Hepatocyte (in vitro differentiated cells): ENCODE results near the gene TMEM232. TPM values are rescaled to one million over a fixed set of nuclear protein-coding genes. Genes with fewer than 3 reads are reported as not detected.
"Not testable (repeated sequence)": the region's sequence is repeated elsewhere in the genome, so short reads cannot be mapped to it uniquely, and the experiment has no call there.

Experiments used
- DNase-seq: peaks from one replicate; pipeline ENCODE4 v3.0.0-alpha.2; 2016; ENCODE audit warnings: low spot score
- H2AFZ ChIP-seq: fragments of 200-600 bp; sonication (generic); 2 replicates; pipeline ENCODE4 v1.6.0; 2016; ENCODE audit warnings: antibody characterized with exemption, mild to moderate bottlenecking
- H3K27ac ChIP-seq: fragments of 200-600 bp; sonication (generic); 2 replicates; pipeline ENCODE4 v1.5.1; 2016; ENCODE audit warnings: mild to moderate bottlenecking
- H3K27me3 ChIP-seq: fragments of 200-600 bp; sonication (generic); 2 replicates; pipeline ENCODE4 v1.6.1; 2016
- H3K36me3 ChIP-seq: fragments of 200-600 bp; sonication (generic); replicated peaks from 2 replicates; pipeline ENCODE4 v1.5.1; 2016; ENCODE audit warnings: low read depth; ENCODE audit not compliant: insufficient read depth
- H3K4me1 ChIP-seq: fragments of 200-600 bp; sonication (generic); 2 replicates; pipeline ENCODE4 v1.5.1; 2016; ENCODE audit warnings: mild to moderate bottlenecking, moderate library complexity; ENCODE audit not compliant: insufficient read depth
- H3K4me2 ChIP-seq: fragments of 200-600 bp; sonication (generic); 2 replicates; pipeline ENCODE4 v1.6.0; 2016
- H3K4me3 ChIP-seq: fragments of 200-600 bp; sonication (generic); 2 replicates; pipeline ENCODE4 v1.5.1; 2016; ENCODE audit warnings: mild to moderate bottlenecking
- H3K79me2 ChIP-seq: fragments of 200-600 bp; sonication (generic); 2 replicates; pipeline ENCODE4 v1.6.0; 2017; ENCODE audit warnings: mild to moderate bottlenecking
- H3K9me2 ChIP-seq: fragments of 200-600 bp; sonication (generic); replicated peaks from 2 replicates; pipeline ENCODE4 v1.6.0; 2017; ENCODE audit warnings: mild to moderate bottlenecking; ENCODE audit not compliant: insufficient read depth
- H3K9me3 ChIP-seq: fragments of 200-600 bp; sonication (generic); 2 replicates; pipeline ENCODE4 v1.5.1; 2016; ENCODE audit warnings: low read depth, mild to moderate bottlenecking
- H4K20me1 ChIP-seq: fragments of 200-600 bp; sonication (generic); 2 replicates; pipeline ENCODE4 v1.6.0; 2016; ENCODE audit warnings: mild to moderate bottlenecking; ENCODE audit not compliant: insufficient read depth, poor library complexity, severe bottlenecking
- EZH2 ChIP-seq: fragments of 200-600 bp; sonication (generic); IDR thresholded peaks from 2 replicates; pipeline ENCODE4 v1.6.1; 2016; ENCODE audit warnings: antibody characterized with exemption, mild to moderate bottlenecking, borderline replicate concordance
- EZH2phosphoT487 ChIP-seq: fragments of 200-600 bp; sonication (generic); IDR thresholded peaks from one replicate; pipeline ENCODE4 v1.6.1; 2018; ENCODE audit warnings: antibody characterized with exemption, mild to moderate bottlenecking, low read depth, moderate library complexity; ENCODE audit not compliant: unreplicated experiment, severe bottlenecking
- WGBS: methylation state at CpG from one replicate; pipeline ENCODE4 v1.1.6; 2016; ENCODE audit warnings: low lambda C conversion rate; ENCODE audit errors: missing lambda C conversion rate; 5-methylcytosine and 5-hydroxymethylcytosine counted together
- polyA plus RNA-seq: library from polyadenylated mRNA; unstranded; fragments of >200 nt; fragmentation: Nextera tagmentation; extraction: Ambion mirVana; gene quantifications from 2 replicates; pipeline ENCODE4 v1.2.1, GENCODE V29; 2016
- total RNA-seq: library from RNA; depleted of rRNA; stranded (reverse); fragments of >200 nt; gene quantifications from 2 replicates; pipeline ENCODE4 v1.2.3, GENCODE V29; 2014
- TF ChIP-seq, protein P1 (sequence below): fragments of 200-600 bp; sonication (generic); IDR thresholded peaks from 2 replicates; pipeline ENCODE4 v1.5.1; 2016; ENCODE audit warnings: antibody characterized with exemption, mild to moderate bottlenecking; ENCODE audit not compliant: poor library complexity

TMEM232 gene
- total and polyA plus RNA-seq, 2 experiments from 2014 or later, result 2.4 to 2.8 TPM

DNA sequence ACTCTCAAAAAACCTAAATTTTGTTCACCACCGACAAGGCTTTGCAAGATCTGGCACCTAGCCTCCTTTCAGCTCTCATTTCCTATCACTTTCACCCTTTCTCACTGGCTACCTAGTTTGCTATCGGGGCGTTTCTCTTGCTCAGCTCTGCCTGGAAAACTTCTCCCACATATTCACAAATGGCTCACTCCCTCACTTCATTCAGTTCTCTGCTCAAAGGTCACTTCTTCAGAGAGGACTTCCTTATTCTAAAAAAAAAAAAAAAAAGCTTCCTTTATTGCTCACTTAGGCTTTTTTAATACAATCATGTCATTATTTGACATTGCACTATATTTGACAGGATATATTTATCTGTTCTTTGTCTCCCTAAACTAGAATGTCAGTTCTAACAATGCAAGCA, 10.3 kb upstream of the TMEM232 start:
- H3K4me2 ChIP-seq, result peak overlapping the region; percentile 81
- 80% methylated on average over 3 of the region's 3 CpGs for WGBS
- H4K20me1 ChIP-seq, result no peaks in the 10 kb centered on the region
- no peaks in the 10 kb centered on the region for H3K36me3 ChIP-seq
- H3K9me3 ChIP-seq, result no peaks in the 10 kb centered on the region
- H3K4me3 ChIP-seq, result no peak overlapping the region
- peaks cover 6% of the 10 kb centered on the region for H3K4me1 ChIP-seq
- H3K27ac ChIP-seq, result peak overlapping the region; percentile 53
- TF ChIP-seq EZH2phosphoT487, result no peak
- TF ChIP-seq, protein P1, sequence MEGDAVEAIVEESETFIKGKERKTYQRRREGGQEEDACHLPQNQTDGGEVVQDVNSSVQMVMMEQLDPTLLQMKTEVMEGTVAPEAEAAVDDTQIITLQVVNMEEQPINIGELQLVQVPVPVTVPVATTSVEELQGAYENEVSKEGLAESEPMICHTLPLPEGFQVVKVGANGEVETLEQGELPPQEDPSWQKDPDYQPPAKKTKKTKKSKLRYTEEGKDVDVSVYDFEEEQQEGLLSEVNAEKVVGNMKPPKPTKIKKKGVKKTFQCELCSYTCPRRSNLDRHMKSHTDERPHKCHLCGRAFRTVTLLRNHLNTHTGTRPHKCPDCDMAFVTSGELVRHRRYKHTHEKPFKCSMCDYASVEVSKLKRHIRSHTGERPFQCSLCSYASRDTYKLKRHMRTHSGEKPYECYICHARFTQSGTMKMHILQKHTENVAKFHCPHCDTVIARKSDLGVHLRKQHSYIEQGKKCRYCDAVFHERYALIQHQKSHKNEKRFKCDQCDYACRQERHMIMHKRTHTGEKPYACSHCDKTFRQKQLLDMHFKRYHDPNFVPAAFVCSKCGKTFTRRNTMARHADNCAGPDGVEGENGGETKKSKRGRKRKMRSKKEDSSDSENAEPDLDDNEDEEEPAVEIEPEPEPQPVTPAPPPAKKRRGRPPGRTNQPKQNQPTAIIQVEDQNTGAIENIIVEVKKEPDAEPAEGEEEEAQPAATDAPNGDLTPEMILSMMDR, result no peak
- TF ChIP-seq EZH2, result no peak
- peaks cover 29% of the 10 kb centered on the region for H3K79me2 ChIP-seq
- DNase-seq, result peak; percentile 32
- H3K27me3 ChIP-seq, result no peaks in the 10 kb centered on the region
- H3K9me2 ChIP-seq, result no peaks in the 10 kb centered on the region
- no peak overlapping the region for H2AFZ ChIP-seq

DNA sequence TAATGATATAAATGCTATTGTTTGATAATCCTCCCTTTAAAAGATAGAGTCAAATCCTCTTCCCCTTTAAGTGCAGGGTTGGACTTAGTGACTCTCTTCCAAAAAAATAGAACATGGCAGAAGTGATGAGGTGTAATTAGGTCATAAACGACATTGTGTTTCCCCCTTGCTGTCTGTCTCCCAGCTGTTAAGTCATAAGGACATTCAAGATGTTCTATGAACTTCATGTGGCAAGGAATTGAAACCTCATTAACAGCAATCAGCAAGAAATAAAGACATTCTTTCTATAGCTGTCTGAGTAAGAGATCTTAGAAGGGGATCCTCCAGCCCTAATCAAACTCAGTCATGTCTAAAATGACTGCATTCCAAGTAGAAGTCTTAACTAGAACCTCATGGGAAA, 9.1 kb upstream of the TMEM232 start:
- TF ChIP-seq, protein P1, result no peak
- no peak for TF ChIP-seq EZH2
- no peak for TF ChIP-seq EZH2phosphoT487
- Histone ChIP-seq H3K4me3 (no peak overlapping the region), H2AFZ (no peak overlapping the region), H3K36me3 (no peaks in the 10 kb centered on the region), H3K27ac (no peak overlapping the region), H3K79me2 (peaks cover 18% of the 10 kb centered on the region), H3K4me1 (peaks cover 6% of the 10 kb centered on the region), H3K27me3 (no peaks in the 10 kb centered on the region), H4K20me1 (no peaks in the 10 kb centered on the region), H3K9me3 (no peaks in the 10 kb centered on the region), H3K9me2 (no peaks in the 10 kb centered on the region), H3K4me2 (no peak overlapping the region)
- WGBS, result 55% methylated on average over 1 of the region's 1 CpG
- no peak for DNase-seq

DNA sequence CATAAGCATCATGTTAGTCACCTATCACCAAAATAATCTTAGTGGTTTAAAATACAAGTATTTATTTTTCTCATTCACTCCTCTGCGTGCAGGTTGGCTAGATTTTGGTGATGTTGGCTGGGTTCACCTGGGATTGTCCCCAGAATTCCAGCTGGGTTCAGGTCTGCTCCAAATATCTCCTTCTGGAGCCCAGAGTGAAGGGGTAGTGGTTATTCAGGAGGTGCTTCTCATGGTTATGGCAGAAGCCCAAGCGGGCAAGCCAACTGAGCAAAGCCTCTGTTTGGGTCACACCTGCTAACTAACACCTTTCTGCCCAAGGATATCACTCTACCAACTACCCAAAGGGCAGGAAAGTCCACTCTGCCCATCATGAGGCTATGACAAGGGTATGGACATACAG, 7.6 kb upstream of the TMEM232 start:
- Histone ChIP-seq H2AFZ (no peak overlapping the region), H3K9me3 (no peaks in the 10 kb centered on the region), H3K27me3 (no peaks in the 10 kb centered on the region), H3K36me3 (no peaks in the 10 kb centered on the region), H3K4me3 (no peak overlapping the region), H3K27ac (no peak overlapping the region), H3K9me2 (no peaks in the 10 kb centered on the region), H3K79me2 (peaks cover 6% of the 10 kb centered on the region), H3K4me2 (no peak overlapping the region), H4K20me1 (no peaks in the 10 kb centered on the region), H3K4me1 (peaks cover 6% of the 10 kb centered on the region)
- DNase-seq, result no peak
- WGBS, result 93% methylated on average over 2 of the region's 2 CpGs
- TF ChIP-seq EZH2phosphoT487 (no peak), EZH2 (no peak)
- TF ChIP-seq, protein P1, result no peak

DNA sequence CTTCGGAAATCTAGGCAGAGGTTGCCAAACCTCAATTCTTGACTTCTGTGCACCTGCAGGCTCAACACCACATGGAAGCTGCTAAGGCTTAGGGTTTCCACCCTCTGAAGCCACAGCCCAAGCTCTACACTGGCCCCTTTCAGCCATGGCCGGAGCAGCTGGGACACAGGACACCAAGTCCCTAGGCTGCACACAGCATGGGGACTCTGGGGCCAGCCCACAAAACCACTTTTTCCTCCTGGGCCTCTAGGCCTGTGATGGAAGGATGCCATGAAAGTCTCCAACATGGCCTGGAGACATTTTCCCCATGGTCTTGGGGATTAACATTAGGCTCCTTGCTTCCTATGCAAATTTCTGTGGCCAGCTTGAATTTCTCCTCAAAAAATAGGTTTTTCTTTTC, 5.0 kb upstream of the TMEM232 start:
- H3K4me1 ChIP-seq, H3K79me2 ChIP-seq, DNase-seq, H2AFZ ChIP-seq, H3K4me3 ChIP-seq, H3K9me2 ChIP-seq, H3K9me3 ChIP-seq, H3K36me3 ChIP-seq, H3K27ac ChIP-seq, H4K20me1 ChIP-seq, H3K4me2 ChIP-seq, H3K27me3 ChIP-seq: not testable (repeated sequence)
- 93% methylated on average over 2 of the region's 2 CpGs for WGBS
